HG03439 (cell line): ENCODE results near the gene DNAJC30.
A peak's percentile ranks its signal among the peaks of the same experiment; 100 is the strongest.
"Not testable (repeated sequence)": the region's sequence is repeated elsewhere in the genome, so short reads cannot be mapped to it uniquely, and the experiment has no call there.

Source experiments
- ATAC-seq: cut with Tn5 transposase; IDR thresholded peaks from one replicate; pipeline ENCODE4 v1.9.1; 2021; ENCODE audit warnings: mild to moderate bottlenecking, moderate library complexity; ENCODE audit not compliant: unreplicated experiment

The DNAJC30 gene

DNA sequence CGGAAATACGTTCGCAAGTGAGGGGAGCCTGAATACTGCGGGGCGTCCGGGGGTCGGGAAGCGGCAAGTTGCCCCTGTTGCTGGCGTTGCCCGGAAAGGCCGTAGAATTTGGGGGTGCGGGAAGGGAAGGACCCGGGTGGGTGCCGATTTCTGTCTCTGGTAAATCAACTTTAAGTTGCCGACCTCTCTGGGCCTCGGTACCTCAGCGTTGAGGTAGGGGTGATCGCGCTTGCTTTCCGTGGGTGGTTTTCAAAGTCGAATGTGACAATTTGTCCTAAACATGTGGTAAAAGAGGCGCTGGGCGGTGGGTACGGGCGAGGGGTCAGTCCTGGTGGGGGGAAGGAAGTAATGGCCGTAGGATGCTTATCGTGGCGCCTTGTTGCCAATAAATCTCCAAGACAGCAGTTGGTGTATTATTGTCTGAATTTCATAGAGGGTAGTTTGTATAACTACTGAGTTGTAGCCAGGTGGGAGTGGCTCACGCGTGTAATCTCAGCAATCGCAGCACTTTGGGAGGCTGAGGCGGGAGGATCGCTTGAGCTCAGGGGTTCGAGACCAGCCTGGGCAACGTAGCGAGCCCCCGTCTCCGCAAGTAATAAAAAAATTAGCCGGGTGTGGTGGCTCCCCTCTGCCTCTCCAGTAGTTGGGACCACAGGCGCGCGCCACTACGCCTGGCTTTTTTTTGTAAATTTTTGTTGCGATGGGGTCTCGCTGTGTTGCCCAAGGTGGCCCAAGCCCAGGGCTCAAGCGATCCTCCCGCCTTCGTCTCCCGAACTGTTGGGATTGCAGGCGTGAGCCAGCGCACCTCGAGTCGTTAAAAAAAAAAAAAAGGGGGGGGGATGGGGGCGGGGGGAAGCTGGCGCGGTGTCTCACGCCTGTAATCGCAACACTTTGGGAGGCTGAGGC is 788 bp upstream of the DNAJC30 start:
- peak; percentile 18 for ATAC-seq

DNA sequence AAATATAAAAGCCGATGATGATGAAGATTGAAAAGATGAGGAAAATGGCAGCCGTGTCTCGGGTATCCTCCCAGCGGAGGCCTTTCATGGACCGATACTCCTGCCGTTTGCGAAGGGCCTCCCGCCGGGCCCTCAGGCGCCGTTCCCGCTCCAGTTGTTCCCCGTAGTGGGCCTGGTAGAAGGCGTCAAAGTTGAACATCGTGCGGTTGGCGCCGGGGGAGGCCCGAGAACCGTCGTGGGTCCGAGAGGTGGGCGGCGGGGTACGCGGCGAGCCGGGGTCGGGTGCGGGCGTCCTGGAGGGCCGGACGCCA is 553 bp downstream of the DNAJC30 start:
- no peak for ATAC-seq

DNA sequence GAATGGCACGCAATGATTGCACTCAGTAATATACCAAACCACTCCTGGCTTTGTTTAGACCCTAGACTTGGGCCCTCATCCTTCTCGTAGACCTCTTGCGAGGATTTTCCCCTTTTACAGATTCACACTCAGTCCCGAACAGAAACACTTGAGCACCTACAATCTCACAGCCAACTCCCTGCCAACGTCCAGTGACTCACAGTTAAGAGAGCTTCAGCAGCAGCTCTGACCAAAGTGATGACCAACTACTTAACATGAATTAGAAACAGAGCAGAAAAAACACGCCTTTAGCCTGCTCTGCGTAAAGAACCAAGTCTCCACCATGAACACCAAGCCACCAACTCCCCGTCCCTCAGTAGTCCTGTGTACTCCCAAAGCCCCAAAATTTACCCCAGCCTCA is 2.2 kb downstream of the DNAJC30 start:
- ATAC-seq: no peak

DNA sequence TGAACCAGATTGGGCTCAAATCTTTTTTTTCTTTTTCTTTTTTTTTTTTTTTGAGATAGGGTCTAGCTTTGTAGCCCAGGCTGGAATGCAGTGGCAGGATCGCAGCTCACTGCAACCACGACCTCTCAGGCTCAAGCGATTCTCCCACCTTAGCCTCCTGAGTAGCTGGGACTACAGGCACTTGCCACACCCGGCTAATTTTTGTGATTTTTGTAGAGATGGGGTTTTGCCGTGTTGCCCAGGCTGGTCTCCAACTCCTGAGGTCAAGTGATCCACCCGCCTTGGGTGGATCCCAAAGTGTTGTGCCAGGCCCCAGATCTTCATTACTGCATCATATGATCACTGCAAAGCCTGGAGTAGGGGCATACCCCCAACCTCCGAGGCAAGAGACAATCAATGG is 2.8 kb downstream of the DNAJC30 start:
- no peak for ATAC-seq

DNA sequence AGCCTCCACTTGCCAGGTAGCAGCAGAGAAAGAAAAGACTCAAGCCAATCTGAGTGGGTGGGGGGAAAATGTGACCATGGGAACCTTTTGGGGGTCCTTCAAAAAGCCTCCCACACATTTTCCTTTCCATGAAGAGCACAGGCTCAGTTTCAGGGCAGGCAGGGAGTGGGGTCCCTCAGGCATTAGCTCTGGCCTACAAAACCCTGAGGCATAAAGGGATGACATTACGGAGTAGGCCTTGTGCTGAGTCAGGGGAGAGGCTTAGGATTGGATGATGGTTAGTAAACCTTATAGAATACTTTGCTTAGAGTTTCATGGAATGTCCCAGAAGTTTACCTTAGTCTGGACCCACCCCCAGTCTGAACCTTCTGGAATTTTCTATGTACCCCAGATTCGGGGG is 3.5 kb downstream of the DNAJC30 start:
- no peak for ATAC-seq

DNA sequence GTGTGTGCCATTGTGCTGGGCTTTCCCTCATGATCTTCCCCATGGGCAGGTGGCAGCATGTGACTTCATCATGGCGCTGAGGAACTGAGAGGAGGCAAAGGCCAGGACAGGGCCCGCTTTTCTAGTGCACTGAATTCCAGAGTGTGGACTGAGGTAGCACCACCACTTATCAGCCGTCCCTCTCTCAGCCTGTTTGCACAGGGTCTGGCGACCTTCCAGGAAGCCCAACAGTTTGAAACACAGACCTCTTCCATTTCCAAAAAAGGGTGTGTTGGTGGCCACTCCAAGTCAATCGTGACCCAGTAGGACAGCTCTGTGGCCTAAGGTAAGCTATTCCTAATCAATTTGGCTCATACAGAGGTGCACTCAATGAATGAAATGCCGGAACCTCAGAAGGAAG is 4.4 kb downstream of the DNAJC30 start:
- ATAC-seq: no peak

DNA sequence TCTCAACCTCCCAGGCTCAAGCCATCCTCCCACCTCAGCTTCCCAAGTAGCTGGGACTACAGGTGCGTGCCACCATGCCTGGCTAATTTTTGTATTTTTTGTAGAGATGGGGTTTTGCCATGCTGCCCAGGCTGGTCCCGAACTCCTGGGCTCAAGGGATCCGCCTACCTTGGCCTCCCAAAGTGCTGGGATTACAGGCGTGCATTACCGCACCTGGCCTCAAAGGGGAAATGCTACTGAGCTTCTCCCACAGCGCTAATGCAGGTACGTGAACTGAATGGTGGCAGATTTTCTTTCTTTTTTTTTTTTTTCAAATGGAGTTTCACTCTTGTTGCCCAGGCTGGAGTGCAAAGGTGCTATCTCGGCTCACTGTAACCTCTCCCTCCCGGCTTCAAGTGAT is 7.2 kb downstream of the DNAJC30 start:
- ATAC-seq: not testable (repeated sequence)

DNA sequence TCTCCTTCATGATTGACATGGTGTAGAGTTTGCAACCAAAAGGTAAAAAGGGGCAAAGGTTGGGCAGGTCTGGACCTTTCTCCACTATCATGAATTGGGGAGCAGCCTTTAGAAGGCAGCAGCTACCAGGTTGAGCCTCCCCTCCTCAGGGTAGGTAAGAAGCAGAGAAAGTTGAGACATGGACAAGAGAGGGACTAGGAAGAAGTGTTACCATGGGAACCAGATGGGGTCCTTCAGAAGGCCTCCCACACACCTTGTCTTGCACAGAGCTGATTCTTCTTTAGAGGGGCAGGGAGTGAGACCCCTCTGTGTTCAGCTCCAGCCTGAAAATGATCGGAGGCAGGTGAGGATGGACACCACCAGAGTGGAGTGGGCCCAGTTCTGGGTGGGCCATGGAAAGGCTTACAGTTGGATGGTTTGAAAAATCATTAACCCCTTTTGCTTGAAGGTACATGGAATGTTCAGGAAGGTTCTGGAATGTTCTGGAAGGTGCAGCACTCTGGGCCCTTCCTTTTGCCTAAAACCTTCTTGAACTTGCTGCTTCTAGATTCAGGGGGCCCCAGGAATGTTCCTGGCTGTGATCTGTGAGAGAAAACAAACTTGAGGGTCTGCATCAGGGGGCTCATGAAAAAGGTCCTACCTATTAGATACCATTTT is 8.7 kb downstream of the DNAJC30 start:
- ATAC-seq: no peak

DNA sequence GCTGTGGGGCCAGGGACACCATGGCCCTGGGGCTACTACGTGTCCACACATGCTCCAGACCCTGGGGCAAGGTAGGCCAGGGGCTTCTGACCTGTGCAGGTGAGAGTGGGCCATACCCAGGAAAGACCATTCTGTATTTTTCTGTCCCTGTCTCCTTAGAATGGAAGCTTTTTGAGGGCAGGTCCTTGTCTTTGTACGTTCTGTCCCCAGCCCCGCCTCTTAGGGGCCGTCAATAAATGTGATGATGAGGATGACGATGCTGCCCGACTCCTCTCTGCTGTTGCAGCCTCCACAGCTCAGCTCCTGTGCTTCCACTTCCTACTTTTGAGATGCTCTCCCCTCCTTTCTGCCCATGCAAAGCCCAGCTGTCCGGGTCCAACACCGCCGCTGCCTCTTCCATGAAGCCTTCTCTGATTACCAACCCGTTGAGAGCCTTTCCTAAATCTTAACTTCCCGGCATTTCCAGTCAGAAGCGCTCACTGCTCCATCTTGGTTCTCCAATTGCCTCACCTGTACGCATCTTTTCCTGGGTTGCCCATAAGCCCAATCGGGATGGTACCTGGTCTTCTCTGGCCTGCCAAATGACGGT is 11.3 kb downstream of the DNAJC30 start:
- ATAC-seq: no peak

DNA sequence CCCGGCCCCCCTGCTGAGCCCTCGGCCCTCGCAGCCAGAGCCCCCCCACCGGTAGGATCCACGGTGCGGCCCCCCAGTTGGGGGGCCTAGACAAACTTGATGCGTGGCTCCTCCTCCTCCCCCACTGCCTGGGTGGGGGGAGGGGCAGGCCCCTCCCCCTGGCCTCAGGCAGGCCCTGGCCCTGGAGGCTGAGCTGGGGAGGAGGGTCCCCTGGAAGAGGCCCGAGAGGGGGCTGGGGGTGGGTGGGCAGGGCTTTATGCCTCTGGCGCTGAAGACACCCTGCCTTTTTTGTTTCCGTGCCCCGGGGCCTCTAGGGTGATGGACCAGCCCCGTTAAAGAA is 12.0 kb downstream of the DNAJC30 start:
- ATAC-seq: no peak

DNA sequence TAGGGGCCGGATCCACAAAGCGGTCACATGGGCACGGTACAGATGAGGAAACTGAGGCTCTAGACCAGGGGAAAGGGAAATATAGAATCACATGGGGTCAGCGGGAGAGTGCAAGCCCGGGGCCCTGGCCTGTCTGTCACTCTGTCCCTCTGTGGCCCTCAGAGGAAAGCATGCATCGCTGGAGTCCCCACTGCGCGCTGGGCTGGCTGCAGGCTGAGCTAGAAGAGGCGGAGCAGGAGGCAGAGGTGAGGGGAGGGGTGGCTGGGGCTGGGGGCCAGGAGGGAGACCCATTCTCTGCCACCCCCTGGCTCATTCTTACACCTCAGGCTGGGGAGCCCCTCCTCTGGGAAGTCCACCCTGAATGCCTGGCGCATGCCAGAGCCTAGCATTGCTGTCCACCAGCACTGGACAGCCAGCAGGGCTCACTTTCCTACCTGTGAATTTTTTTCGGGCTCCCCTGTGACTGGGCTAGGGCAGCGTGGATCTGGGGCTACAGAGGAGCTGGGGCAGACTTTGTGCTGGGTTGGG is 13.3 kb downstream of the DNAJC30 start:
- ATAC-seq: no peak

DNA sequence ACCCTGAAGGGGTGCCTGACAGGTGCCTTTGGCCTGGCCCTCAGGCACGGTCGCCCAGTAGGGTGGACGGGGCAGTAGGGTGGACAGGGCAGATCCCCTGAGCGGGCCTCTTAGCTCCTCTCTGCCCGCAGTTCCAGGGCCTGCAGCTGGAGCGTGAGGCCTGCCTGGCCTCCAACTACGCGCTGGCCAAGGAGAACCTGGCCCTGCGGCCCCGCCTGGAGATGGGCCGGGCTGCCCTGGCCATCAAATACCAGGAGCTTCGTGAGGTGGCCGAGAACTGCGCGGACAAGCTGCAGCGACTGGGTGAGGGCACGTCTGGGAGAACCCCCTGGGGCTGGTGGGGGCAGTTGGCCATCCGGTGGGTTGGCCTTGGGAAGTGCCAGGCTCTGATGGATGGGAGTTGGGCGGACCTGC is 14.0 kb downstream of the DNAJC30 start:
- no peak for ATAC-seq

DNA sequence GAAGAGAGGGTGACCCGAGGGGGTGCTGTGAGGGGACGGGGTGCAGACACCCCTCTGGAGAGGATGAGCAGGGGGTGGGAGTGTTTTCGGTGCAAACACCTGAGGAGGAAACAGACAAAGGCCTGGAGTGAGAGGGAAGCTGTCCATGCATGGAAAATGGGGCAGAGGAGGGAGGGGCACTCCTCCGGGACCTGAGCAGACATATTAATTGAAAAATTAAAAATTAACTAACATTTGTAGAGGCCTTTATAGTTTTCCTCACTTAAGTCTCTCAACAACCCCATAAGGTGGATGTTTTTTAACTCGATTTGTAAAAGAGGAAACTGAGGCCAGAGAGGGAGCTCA is 14.4 kb downstream of the DNAJC30 start:
- ATAC-seq: no peak

DNA sequence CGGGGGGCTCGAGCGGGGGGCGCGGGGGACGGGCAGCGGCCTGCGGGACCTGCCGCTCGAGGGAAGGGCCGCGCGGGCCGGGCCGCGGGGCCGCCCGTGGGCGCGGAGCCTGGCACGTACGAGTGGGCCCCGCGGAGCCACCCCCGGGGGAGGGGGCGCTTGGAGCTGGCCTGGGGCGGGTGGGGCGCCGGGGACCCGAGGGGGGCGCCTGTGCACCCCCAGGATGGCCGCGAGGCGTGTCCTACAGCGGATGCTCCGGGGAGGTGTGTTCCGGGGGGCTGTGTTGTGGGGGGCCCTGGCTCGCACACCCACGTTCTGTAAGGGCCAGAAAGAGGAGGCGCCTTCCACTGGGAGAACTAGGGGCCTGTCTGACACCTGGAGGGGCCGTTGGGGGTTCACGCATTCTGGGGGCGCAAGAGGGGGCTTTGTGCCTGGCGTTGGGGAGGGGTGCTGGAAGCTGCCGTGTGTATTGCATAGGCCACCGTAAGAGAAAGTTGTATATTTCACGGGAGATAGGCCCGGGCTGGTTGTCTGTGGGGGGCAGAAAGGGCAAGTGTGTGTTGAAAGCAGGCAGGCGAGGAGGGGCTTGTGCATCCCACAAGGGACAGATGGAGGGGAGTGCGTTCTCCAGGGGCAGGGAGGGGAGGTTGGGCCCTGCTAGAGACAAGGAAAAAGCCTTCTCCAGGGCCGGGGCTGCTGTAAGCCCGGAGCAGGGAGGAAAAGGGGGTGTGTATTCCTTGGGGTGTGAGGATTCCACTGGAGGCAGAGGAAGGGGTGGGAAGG is 15.0 kb downstream of the DNAJC30 start:
- peak; percentile 6 for ATAC-seq

DNA sequence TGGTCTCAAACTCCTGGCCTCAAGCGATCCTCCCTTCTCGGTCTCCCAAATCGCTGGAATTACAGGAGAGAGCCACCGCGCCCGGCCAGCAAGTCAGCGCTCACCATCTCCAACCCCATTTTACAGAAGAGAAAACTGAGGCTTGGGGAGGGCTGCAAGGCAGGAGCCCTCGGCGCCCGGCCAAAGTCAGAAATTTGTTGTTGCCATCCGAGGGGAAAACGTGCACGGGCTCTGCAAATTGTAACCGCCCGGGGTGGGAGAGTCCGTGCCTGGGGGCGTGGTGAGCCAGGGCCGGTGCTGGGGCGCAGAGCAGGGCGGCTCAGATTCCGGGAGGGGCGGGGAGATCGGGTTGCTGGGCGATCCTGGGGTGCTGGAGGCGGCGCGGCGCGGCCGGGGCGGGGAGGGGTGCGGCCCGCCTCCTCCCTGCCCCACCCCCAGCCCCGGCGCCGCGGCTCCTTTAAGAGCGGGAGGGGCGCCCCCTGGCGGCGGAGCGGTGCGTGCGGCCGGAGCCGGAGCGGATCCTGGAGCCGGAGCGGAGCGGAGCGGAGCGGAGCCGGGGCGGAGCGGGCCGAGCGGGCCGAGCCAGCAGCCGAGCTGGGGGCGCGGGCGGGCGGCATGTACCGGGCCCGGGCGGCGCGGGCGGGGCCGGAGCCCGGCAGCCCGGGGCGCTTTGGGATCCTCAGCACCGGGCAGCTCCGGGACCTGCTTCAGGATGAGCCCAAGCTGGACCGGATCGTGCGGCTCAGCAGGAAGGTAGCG is 15.7 kb downstream of the DNAJC30 start, which contains the start of gene VPS37D:
VPS37D (plus strand) TSS at position 488 of the 759 bp plus-strand sequence; CDS start at position 616, 128 bp downstream.
- peak; percentile 90 for ATAC-seq

DNA sequence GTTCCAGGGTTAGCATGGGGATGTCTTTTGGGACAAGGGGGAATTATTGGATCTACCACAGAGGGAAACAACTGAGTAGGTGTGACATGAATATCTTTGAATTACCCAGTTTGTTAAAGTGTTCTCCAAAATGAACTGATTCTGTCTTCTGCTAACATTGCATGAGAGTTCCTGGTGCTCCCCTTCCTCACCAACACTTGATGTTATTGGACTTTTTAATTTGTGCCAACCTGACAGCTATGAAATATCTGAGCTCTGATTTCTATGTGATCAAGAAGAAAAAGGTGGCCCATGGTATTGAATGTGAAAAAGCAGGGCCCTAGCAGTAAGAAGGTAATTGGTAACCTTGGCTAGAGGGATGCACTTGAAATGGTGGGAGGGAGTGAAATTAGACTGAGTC is 20.2 kb downstream of the DNAJC30 start:
- ATAC-seq: no peak

DNA sequence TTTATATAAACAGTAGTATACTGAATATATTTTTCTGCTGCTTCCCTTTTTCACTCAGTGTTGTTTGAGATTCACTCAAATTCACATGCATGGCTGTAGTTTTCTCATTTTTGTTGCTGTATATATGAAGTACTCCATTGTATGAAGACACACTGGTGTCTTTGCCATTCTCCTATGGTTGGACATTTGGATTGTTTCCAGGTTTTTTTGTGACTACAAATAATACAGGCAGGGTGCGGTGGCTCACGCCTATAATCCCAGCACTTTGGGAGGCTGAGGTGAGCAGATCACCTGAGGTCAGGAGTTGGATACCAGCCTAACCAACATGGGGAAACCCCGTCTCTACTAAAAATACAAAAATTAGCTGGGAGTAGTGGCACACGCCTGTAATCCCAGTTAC is 22.7 kb downstream of the DNAJC30 start:
- ATAC-seq: not testable (repeated sequence)

DNA sequence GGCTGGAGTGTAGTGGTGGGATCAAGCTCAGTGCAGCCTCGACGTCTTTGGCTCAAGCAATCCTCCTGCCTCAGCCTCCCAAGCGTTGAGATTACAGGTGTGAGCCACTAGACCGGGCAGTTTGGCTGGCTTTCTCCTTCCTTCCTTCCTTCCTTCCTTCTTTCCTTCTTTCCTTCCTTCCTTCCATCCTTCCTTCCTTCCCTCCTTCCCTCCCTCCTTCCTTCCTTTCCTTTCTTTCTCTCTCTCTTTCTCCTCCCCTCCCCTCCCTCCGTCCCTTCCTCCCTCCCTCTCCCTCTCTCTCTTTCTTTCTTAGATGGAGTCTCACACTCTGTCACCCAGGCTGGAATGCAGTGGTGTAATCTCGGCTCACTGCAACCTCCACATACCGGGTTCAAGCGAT is 23.3 kb downstream of the DNAJC30 start:
- ATAC-seq: no peak

DNA sequence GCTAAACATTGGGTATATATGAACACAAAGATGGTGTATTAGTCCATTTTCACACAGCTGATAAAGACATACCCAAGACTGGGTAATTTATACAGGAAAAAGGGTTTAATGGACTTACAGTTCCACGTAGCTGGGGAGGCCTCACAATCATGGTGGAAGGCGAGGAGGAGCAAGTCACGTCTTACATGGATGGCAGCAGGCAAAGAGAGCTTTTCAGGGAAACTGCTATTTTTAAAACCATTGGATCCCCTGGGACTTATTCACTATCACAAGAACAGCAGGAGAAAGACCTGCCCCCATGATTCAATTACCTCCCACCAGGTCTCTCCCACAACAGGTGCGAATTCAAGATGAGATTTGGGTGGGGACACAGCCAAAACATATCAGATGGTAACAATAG is 27.9 kb downstream of the DNAJC30 start:
- not testable (repeated sequence) for ATAC-seq

DNA sequence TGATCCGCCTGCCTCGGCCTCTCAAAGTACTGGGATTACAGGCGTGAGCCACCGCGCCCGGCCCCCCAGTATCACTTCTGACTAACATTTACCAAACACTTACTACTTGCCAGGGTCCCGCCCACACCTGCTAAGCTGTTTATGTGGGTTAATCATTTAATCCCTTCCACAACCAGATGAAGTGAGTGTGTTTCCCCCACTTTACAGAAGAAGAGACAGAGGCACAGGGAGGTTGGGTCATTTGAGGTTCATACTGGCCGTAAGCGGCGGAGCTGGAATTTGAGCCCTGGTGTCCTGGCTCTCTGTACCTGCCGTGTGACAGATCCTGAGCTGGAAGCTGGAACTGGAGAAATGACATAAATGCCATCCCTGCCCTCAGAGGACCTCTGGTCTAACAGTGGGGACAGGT is 30.7 kb downstream of the DNAJC30 start:
- ATAC-seq: no peak
